ENCODE data around the gene KDSR. TPM values are rescaled to one million over a fixed set of nuclear protein-coding genes. Genes with fewer than 3 reads are reported as not detected.

KDSR gene
- total RNA-seq, 1 experiment from 2014 or later, result 29.8 TPM

- H3K4me3 ChIP-seq (ENCODE audit: low read depth in 2 of 2, low read length in 2 of 2), result no peak overlapping the region
- TF ChIP-seq POLR2AphosphoS5 (IDR thresholded peaks at IDR 0.05; ENCODE audit: low read depth, low read length), result no peak
- TF ChIP-seq SIN3A (IDR thresholded peaks at IDR 0.05; ENCODE audit: borderline replicate concordance, insufficient read depth, low read depth, low read length), result no peak
- TF ChIP-seq, protein P1, sequence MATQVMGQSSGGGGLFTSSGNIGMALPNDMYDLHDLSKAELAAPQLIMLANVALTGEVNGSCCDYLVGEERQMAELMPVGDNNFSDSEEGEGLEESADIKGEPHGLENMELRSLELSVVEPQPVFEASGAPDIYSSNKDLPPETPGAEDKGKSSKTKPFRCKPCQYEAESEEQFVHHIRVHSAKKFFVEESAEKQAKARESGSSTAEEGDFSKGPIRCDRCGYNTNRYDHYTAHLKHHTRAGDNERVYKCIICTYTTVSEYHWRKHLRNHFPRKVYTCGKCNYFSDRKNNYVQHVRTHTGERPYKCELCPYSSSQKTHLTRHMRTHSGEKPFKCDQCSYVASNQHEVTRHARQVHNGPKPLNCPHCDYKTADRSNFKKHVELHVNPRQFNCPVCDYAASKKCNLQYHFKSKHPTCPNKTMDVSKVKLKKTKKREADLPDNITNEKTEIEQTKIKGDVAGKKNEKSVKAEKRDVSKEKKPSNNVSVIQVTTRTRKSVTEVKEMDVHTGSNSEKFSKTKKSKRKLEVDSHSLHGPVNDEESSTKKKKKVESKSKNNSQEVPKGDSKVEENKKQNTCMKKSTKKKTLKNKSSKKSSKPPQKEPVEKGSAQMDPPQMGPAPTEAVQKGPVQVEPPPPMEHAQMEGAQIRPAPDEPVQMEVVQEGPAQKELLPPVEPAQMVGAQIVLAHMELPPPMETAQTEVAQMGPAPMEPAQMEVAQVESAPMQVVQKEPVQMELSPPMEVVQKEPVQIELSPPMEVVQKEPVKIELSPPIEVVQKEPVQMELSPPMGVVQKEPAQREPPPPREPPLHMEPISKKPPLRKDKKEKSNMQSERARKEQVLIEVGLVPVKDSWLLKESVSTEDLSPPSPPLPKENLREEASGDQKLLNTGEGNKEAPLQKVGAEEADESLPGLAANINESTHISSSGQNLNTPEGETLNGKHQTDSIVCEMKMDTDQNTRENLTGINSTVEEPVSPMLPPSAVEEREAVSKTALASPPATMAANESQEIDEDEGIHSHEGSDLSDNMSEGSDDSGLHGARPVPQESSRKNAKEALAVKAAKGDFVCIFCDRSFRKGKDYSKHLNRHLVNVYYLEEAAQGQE (IDR thresholded peaks at IDR 0.05; ENCODE audit: insufficient read depth in 1 of 2, low read depth in 2 of 2, low read length in 1 of 2), result no peak
- no peak for TF ChIP-seq TCF7L2 (IDR thresholded peaks at IDR 0.05; ENCODE audit: low read depth, low read length)
- TF ChIP-seq CTCF (IDR thresholded peaks at IDR 0.05), result no peak
- CTCF ChIA-PET, result no interaction called here
- POLR2A ChIA-PET, result no interaction called here
- ATAC-seq (no peak), DNase-seq (ENCODE audit: low read depth, low spot score) (no peak)
- no peaks in the 10 kb centered on the region for H3K27me3 ChIP-seq (ENCODE audit: control insufficient read depth, insufficient read depth, low read length)
- H3K9me3 ChIP-seq (ENCODE audit: control insufficient read depth, insufficient read depth, low read depth, low read length), result no peaks in the 10 kb centered on the region
- intact Hi-C loops (cut with micrococcal nuclease; ENCODE audit: unreplicated experiment), result no loop called here
- peaks cover 12% of the 10 kb centered on the region; the same call in 1 of the 2 replicates for H3K36me3 ChIP-seq (ENCODE audit: control insufficient read depth, insufficient read depth, low read length)
- no TSS peak for BruUV-seq (replicated peaks)
- H3K27ac ChIP-seq (ENCODE audit: low read length), result no peak overlapping the region
- in situ Hi-C loops (cut with HindIII; ENCODE audit: low pct_unique_long_range_greater_than_20kb, low sequenced_read_pairs), result no loop called here
- no peaks in the 10 kb centered on the region for H3K4me1 ChIP-seq (ENCODE audit: control insufficient read depth, insufficient read depth, low read length)
These were observed 27.9 kb upstream of the KDSR start for GRCh38 chr18:63394954-63395353.

GRCh38 chr18:63387861-63388260 lies 20.9 kb upstream of the KDSR start:
- Histone ChIP-seq H3K36me3 (ENCODE audit: control insufficient read depth, insufficient read depth, low read length) (no peaks in the 10 kb centered on the region; the same call in 1 of the 2 replicates), H3K27me3 (ENCODE audit: control insufficient read depth, insufficient read depth, low read length) (no peaks in the 10 kb centered on the region), H3K4me1 (ENCODE audit: control insufficient read depth, insufficient read depth, low read length) (no peaks in the 10 kb centered on the region), H3K4me3 (ENCODE audit: low read depth in 2 of 2, low read length in 2 of 2) (no peak overlapping the region), H3K27ac (ENCODE audit: low read length) (no peak overlapping the region), H3K9me3 (ENCODE audit: control insufficient read depth, insufficient read depth, low read depth, low read length) (no peaks in the 10 kb centered on the region)
- in situ Hi-C loops (cut with HindIII; ENCODE audit: low pct_unique_long_range_greater_than_20kb, low sequenced_read_pairs) (no loop called here), intact Hi-C loops (cut with micrococcal nuclease; ENCODE audit: unreplicated experiment) (no loop called here)
- TF ChIP-seq, protein P1 (IDR thresholded peaks at IDR 0.05; ENCODE audit: insufficient read depth in 1 of 2, low read depth in 2 of 2, low read length in 1 of 2), result no peak
- no peak for TF ChIP-seq CTCF (IDR thresholded peaks at IDR 0.05)
- TF ChIP-seq TCF7L2 (IDR thresholded peaks at IDR 0.05; ENCODE audit: low read depth, low read length), result no peak
- no peak for TF ChIP-seq SIN3A (IDR thresholded peaks at IDR 0.05; ENCODE audit: borderline replicate concordance, insufficient read depth, low read depth, low read length)
- TF ChIP-seq POLR2AphosphoS5 (IDR thresholded peaks at IDR 0.05; ENCODE audit: low read depth, low read length), result no peak
- CTCF ChIA-PET, result no interaction called here
- DNase-seq (ENCODE audit: low read depth, low spot score), result no peak
- no peak for ATAC-seq
- BruUV-seq (replicated peaks), result no TSS peak
- POLR2A ChIA-PET, result no interaction called here
